GM12874 (cell line): ENCODE results near the gene CPPED1.

ENCODE experiments used
- CTCF ChIP-seq: IDR thresholded peaks from 2 replicates; pipeline ENCODE4 v1.5.1; 2011; ENCODE audit warnings: low read depth, mild to moderate bottlenecking, control low read depth, low read length, moderate library complexity; ENCODE audit not compliant: insufficient read depth

The CPPED1 gene

GRCh38 chr16:12750554-12750918 is 53.2 kb downstream of the CPPED1 start:
- TF ChIP-seq CTCF = no peak

- TF ChIP-seq CTCF = no peak
Measured at GRCh38 chr16:12749076-12749475, 54.6 kb downstream of the CPPED1 start.

GRCh38 chr16:12747827-12748226 is 55.9 kb downstream of the CPPED1 start:
- no peak for TF ChIP-seq CTCF

GRCh38 chr16:12747261-12747660 is 56.4 kb downstream of the CPPED1 start:
- no peak for TF ChIP-seq CTCF

GRCh38 chr16:12744860-12745259 is 58.8 kb downstream of the CPPED1 start:
- TF ChIP-seq CTCF = no peak

- TF ChIP-seq CTCF = no peak
Measured at GRCh38 chr16:12742741-12743140, 60.9 kb downstream of the CPPED1 start.

GRCh38 chr16:12740986-12741610 is 62.6 kb downstream of the CPPED1 start:
- no peak for TF ChIP-seq CTCF

GRCh38 chr16:12739738-12740137 is 63.9 kb downstream of the CPPED1 start:
- no peak for TF ChIP-seq CTCF
